Frontal cortex (tissue), 4 donors: ENCODE results near the gene GALNT5. TPM values are rescaled to one million over a fixed set of nuclear protein-coding genes. Genes with fewer than 3 reads are reported as not detected.

Experiments
- DNase-seq, 2 donors: peaks; one replicate each; pipeline ENCODE4 v3.0.0; 2012; ENCODE audit warnings: low spot score in 2 of 2
- FAIRE-seq: peaks from 2 replicates; lab custom pipeline; 2012; peaks lifted over from hg19 to GRCh38; lab: Jason Lieb, UNC
- total RNA-seq: library from RNA; depleted of rRNA; stranded (reverse); fragments of >200 nt; gene quantifications from one replicate; pipeline ENCODE4 v1.2.3, GENCODE V29; 2014
- donor health status: control.
- donor health status: control.
- donor health status: control.

GALNT5 gene
- total RNA-seq, 1 donor from 2014 or later = under 0.01 TPM

- no peak for DNase-seq
Measured at GRCh38 chr2:157283468-157283867, 26.0 kb downstream of the GALNT5 start.

GRCh38 chr2:157287160-157287559, 29.7 kb downstream of the GALNT5 start:
- DNase-seq = no peak
- FAIRE-seq = no peak

More at GRCh38 chr2:157283468-157283867, 26.0 kb downstream of the GALNT5 start:
- no peak for FAIRE-seq

GRCh38 chr2:157290525-157290924, 33.0 kb downstream of the GALNT5 start:
- no peak for DNase-seq
- no peak for FAIRE-seq

GRCh38 chr2:157291018-157291417, 33.5 kb downstream of the GALNT5 start:
- DNase-seq (no peak), FAIRE-seq (no peak)

GRCh38 chr2:157292853-157293252, 35.3 kb downstream of the GALNT5 start:
- DNase-seq = no peak
- no peak for FAIRE-seq

- FAIRE-seq = no peak
- DNase-seq = no peak
Measured at GRCh38 chr2:157296490-157296889, 39.0 kb downstream of the GALNT5 start.

- DNase-seq = no peak
- no peak for FAIRE-seq
Measured at GRCh38 chr2:157296958-157297357, 39.5 kb downstream of the GALNT5 start.

- DNase-seq (no peak), FAIRE-seq (no peak)
Measured at GRCh38 chr2:157301307-157301706, 43.8 kb downstream of the GALNT5 start.

- DNase-seq (peak; percentile 14 to 30), FAIRE-seq (peak; percentile 95)
Measured at GRCh38 chr2:157302492-157303099, 45.1 kb downstream of the GALNT5 start.

- FAIRE-seq (no peak), DNase-seq (no peak)
Measured at GRCh38 chr2:157303612-157304011, 46.1 kb downstream of the GALNT5 start.

- FAIRE-seq (no peak), DNase-seq (no peak)
Measured at GRCh38 chr2:157304811-157305722, 47.6 kb downstream of the GALNT5 start.

GRCh38 chr2:157305723-157306110, 48.2 kb downstream of the GALNT5 start:
- no peak for DNase-seq
- FAIRE-seq = no peak

- no peak for FAIRE-seq
- no peak for DNase-seq
Measured at GRCh38 chr2:157307021-157307420, 49.5 kb downstream of the GALNT5 start.

GRCh38 chr2:157309878-157310277, 52.4 kb downstream of the GALNT5 start:
- DNase-seq (no peak), FAIRE-seq (no peak)

GRCh38 chr2:157311706-157312105, 54.2 kb downstream of the GALNT5 start:
- FAIRE-seq = no peak

GRCh38 chr2:157312866-157313486, 55.5 kb downstream of the GALNT5 start:
- no peak for DNase-seq
- peak; percentile 48 for FAIRE-seq

More at GRCh38 chr2:157311706-157312105, 54.2 kb downstream of the GALNT5 start:
- no peak for DNase-seq

GRCh38 chr2:157315901-157316300, 58.4 kb downstream of the GALNT5 start:
- DNase-seq (no peak), FAIRE-seq (no peak)

GRCh38 chr2:157318884-157319283, 61.4 kb downstream of the GALNT5 start:
- no peak for DNase-seq
- no peak for FAIRE-seq

GRCh38 chr2:157319795-157320194, 62.3 kb downstream of the GALNT5 start:
- DNase-seq = no peak

GRCh38 chr2:157320409-157320808, 62.9 kb downstream of the GALNT5 start:
- DNase-seq = no peak
- FAIRE-seq = peak; percentile 40

More at GRCh38 chr2:157319795-157320194, 62.3 kb downstream of the GALNT5 start:
- FAIRE-seq = peak; percentile 93

GRCh38 chr2:157321466-157321865, 64.0 kb downstream of the GALNT5 start:
- FAIRE-seq (no peak), DNase-seq (no peak)
